GM12878 (cell line): ENCODE measurements around the gene ARL9. TPM values are rescaled to one million over a fixed set of nuclear protein-coding genes. Genes with fewer than 3 reads are reported as not detected.

ENCODE experiments used
- ATAC-seq: fragments of 200-7000 bp; cut with Tn5 transposase; 3 replicates; pipeline ENCODE4 v1.9.1; 2020; ENCODE audit warnings: mild to moderate bottlenecking, moderate library complexity
- BruUV-seq: library from RNA; stranded (reverse); fragments of 400-500 nt; replicated peaks from 2 replicates; lab custom pipeline; 2021; lab: Mats Ljungman, UMichigan
- CTCF ChIA-PET: fragments of 300-600 bp; sonication (Branson Sonifier 250); formaldehyde crosslinking; extraction: SDS; loops from one replicate; lab custom pipeline; 2021; ENCODE audit warnings: inconsistent platforms; lab: Yijun Ruan, JAX
- POLR2A ChIA-PET: fragments of 350-600 bp; formaldehyde crosslinking; extraction: SDS; loops from one replicate; lab custom pipeline; 2021; ENCODE audit warnings: inconsistent platforms; lab: Charles Lee
- RAD21 ChIA-PET: fragments of 300-600 bp; sonication (Branson Sonifier 250); formaldehyde crosslinking; loops from one replicate; lab custom pipeline; 2023; ENCODE audit warnings: antibody characterized with exemption; ENCODE audit not compliant: unreplicated experiment; lab: Charles Lee
- SMC1A ChIA-PET: fragments of 300-600 bp; sonication (Branson Sonifier 250); formaldehyde crosslinking; loops from one replicate; lab custom pipeline; 2023; ENCODE audit not compliant: unreplicated experiment, uncharacterized antibody; lab: Charles Lee
- DNase-seq: peaks from one replicate; pipeline ENCODE4 v3.0.0-alpha.2; 2011; ENCODE audit warnings: low read depth, low spot score
- FAIRE-seq: peaks from 3 replicates; lab custom pipeline; 2011; peaks lifted over from hg19 to GRCh38; lab: Jason Lieb, UNC
- H2AFZ ChIP-seq: 2 replicates; pipeline ENCODE4 v1.6.0; 2011; ENCODE audit warnings: low read depth, low read length, control low read depth; ENCODE audit not compliant: control insufficient read depth
- H3K27ac ChIP-seq: 2 replicates; pipeline ENCODE4 v1.5.1; 2011; ENCODE audit warnings: control low read depth; ENCODE audit not compliant: control insufficient read depth, insufficient read depth
- H3K27me3 ChIP-seq, 2 experiments: replicated peaks in 1 of 2; 2 replicates each; pipeline versions ENCODE4 v1.6.0 to v1.6.1; 2011; ENCODE audit warnings: low read length in 1 of 2; ENCODE audit not compliant: control insufficient read depth in 2 of 2, insufficient read depth in 2 of 2
- H3K36me3 ChIP-seq, 2 experiments: 2 replicates each; pipeline ENCODE4 v1.5.1; 2011; ENCODE audit warnings: low read length in 1 of 2; ENCODE audit not compliant: control insufficient read depth in 2 of 2, insufficient read depth in 2 of 2
- H3K4me1 ChIP-seq: 2 replicates; pipeline ENCODE4 v1.6.1; 2011; ENCODE audit warnings: mild to moderate bottlenecking, low read length, moderate library complexity, mixed read lengths; ENCODE audit not compliant: control insufficient read depth, insufficient read depth
- H3K4me2 ChIP-seq: 2 replicates; pipeline ENCODE4 v1.6.0; 2011; ENCODE audit warnings: control low read depth; ENCODE audit not compliant: control insufficient read depth, insufficient read depth
- H3K4me3 ChIP-seq: fragments of 200-600 bp; sonication (generic); 2 replicates; pipeline ENCODE4 v1.5.1; 2016
- H3K79me2 ChIP-seq: 2 replicates; pipeline ENCODE4 v1.6.0; 2011; ENCODE audit warnings: low read length; ENCODE audit not compliant: control insufficient read depth, insufficient read depth
- H3K9ac ChIP-seq: 2 replicates; pipeline ENCODE4 v1.8.0; 2011; ENCODE audit warnings: low read length, control low read depth, mixed read lengths; ENCODE audit not compliant: control insufficient read depth, insufficient read depth
- H3K9me3 ChIP-seq: replicated peaks from 3 replicates; pipeline ENCODE4 v1.5.1; 2011; ENCODE audit warnings: mild to moderate bottlenecking, low read length; ENCODE audit not compliant: control insufficient read depth, insufficient read depth
- H4K20me1 ChIP-seq: 2 replicates; pipeline ENCODE4 v1.6.0; 2011; ENCODE audit not compliant: control insufficient read depth, insufficient read depth
- CHD1 ChIP-seq: IDR thresholded peaks from 2 replicates; pipeline ENCODE4 v1.6.1; 2012; ENCODE audit warnings: low read depth, low read length, improper control_type of control experiment
- EED ChIP-seq: sonication (generic); IDR thresholded peaks from 2 replicates; pipeline ENCODE4 v1.6.1; 2016; ENCODE audit warnings: antibody characterized with exemption, low read depth
- GABPA ChIP-seq: IDR thresholded peaks from 2 replicates; pipeline ENCODE4 v1.6.1; 2014; ENCODE audit warnings: antibody characterized with exemption, low read depth, mild to moderate bottlenecking, inconsistent platforms
- MYB ChIP-seq: fragments of 150-350 bp; IDR thresholded peaks from 2 replicates; pipeline ENCODE4 v1.6.1; 2014; ENCODE audit warnings: mild to moderate bottlenecking, low read depth, low read length, borderline replicate concordance
- PKNOX1 ChIP-seq: fragments of 450-650 bp; IDR thresholded peaks from 2 replicates; pipeline ENCODE4 v1.6.1; 2016; ENCODE audit warnings: mild to moderate bottlenecking
- SKIL ChIP-seq: fragments of 450-650 bp; IDR thresholded peaks from 2 replicates; pipeline ENCODE4 v1.6.1; 2017; ENCODE audit warnings: mild to moderate bottlenecking, low read depth, inconsistent platforms; ENCODE audit not compliant: poor library complexity, severe bottlenecking
- ZBTB33 ChIP-seq: fragments of 450-650 bp; IDR thresholded peaks from 2 replicates; pipeline ENCODE4 v1.6.1; 2017; ENCODE audit warnings: mild to moderate bottlenecking
- WGBS: methylation state at CpG from one replicate; pipeline ENCODE4 v1.1.6; 2016; ENCODE audit warnings: low lambda C conversion rate; ENCODE audit not compliant: insufficient replicate concordance, insufficient coverage; ENCODE audit errors: missing lambda C conversion rate; 5-methylcytosine and 5-hydroxymethylcytosine counted together
- in situ Hi-C: fragments of 300-500 bp; cut with MboI; formaldehyde crosslinking; loops from 9 replicates; pipeline ENCODE4 v1.14.3; 2018; ENCODE audit warnings: mixed read lengths
- intact Hi-C: fragments of 100-400 bp; cut with micrococcal nuclease; formaldehyde crosslinking; loops from one replicate; pipeline ENCODE4 v1.14.2; 2022; ENCODE audit not compliant: unreplicated experiment
- polyA plus RNA-seq, 11 experiments: library from polyadenylated mRNA; depleted of rRNA in 4 of 11; unstranded in 6 of 11; stranded (reverse) in 5 of 11; fragments of >200 nt; fragmentation: Nextera tagmentation in 4 of 11; fragmentation: Illumina TruSeq in 1 of 11; extraction: Ambion mirVana in 4 of 11; extraction: Trizol in 1 of 11; gene quantifications; 1 replicate in 1 of 11; 2 replicates in 10 of 11; pipeline versions ENCODE4 v1.2.1 to v1.2.3, GENCODE V29; 2011 to 2016; ENCODE audit warnings: inconsistent platforms in 2 of 11, missing spikeins in 2 of 11, low read depth in 1 of 11
- total RNA-seq, 4 experiments: library from RNA; depleted of rRNA in 3 of 4; stranded (reverse); fragments of >200 nt in 3 of 4; fragmentation: Illumina TruSeq in 1 of 4; extraction: Trizol in 1 of 4; gene quantifications; 2 replicates each; pipeline versions ENCODE4 v1.2.1 to v1.2.3, GENCODE V29; 2013 to 2021
- TF ChIP-seq, protein P1 (sequence below): fragments of 450-650 bp; IDR thresholded peaks from 2 replicates; pipeline ENCODE4 v1.6.1; 2017; ENCODE audit warnings: borderline replicate concordance

The ARL9 gene
- total and polyA plus RNA-seq, 10 of the 15 experiments (the other 5 are each of a cell fraction or from before 2014, with no cell fraction given), result not detected

- FAIRE-seq (no peak), ATAC-seq (no peak), DNase-seq (no peak)
- TF ChIP-seq PKNOX1 (no peak), GABPA (no peak), EED (no peak), CHD1 (no peak), ZBTB33 (no peak), MYB (no peak), SKIL (no peak)
- TF ChIP-seq, protein P1, sequence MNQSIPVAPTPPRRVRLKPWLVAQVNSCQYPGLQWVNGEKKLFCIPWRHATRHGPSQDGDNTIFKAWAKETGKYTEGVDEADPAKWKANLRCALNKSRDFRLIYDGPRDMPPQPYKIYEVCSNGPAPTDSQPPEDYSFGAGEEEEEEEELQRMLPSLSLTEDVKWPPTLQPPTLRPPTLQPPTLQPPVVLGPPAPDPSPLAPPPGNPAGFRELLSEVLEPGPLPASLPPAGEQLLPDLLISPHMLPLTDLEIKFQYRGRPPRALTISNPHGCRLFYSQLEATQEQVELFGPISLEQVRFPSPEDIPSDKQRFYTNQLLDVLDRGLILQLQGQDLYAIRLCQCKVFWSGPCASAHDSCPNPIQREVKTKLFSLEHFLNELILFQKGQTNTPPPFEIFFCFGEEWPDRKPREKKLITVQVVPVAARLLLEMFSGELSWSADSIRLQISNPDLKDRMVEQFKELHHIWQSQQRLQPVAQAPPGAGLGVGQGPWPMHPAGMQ, result no peak
- no peak overlapping the region for H2AFZ ChIP-seq
- H3K4me3 ChIP-seq, result no peak overlapping the region
- peaks cover 0 to 10% of the 10 kb centered on the region in 2 experiments; a peak in 3 of 4 replicates for H3K27me3 ChIP-seq
- H3K9ac ChIP-seq, result no peak overlapping the region
- BruUV-seq, result no TSS peak
- ChIA-PET POLR2A (no interaction called here), SMC1A (no interaction called here), CTCF (interaction anchor here (0.6 to 1.3 kb wide), 2 partner anchors 93 to 148 kb away, joined by 3 read pairs; no protein-coding TSS in a partner anchor), RAD21 (no interaction called here)
- no peaks in the 10 kb centered on the region for H3K79me2 ChIP-seq
- H3K4me2 ChIP-seq, result no peak overlapping the region
- no peaks in the 10 kb centered on the region for H3K36me3 ChIP-seq
- intact Hi-C loops (no loop called here), in situ Hi-C loops (no loop called here)
- H3K9me3 ChIP-seq, result no peaks in the 10 kb centered on the region; the same call in 2 of the 3 replicates
- H3K4me1 ChIP-seq, result no peaks in the 10 kb centered on the region
- H4K20me1 ChIP-seq, result no peaks in the 10 kb centered on the region
- H3K27ac ChIP-seq, result no peak overlapping the region
- 76% methylated on average over 7 of the region's 7 CpGs for WGBS
Observed at GRCh38 chr4:56535915-56536314, 30.3 kb downstream of the ARL9 start.
